HFF-Myc (cell line): Measurements from ENCODE around the gene SBF2.

Experiments used
- DNase-seq: peaks from one replicate; pipeline ENCODE4 v3.0.0-alpha.2; 2011; ENCODE audit warnings: low read depth; ENCODE audit errors: extremely low read depth
- H3K4me3 ChIP-seq: replicated peaks from 2 replicates; pipeline ENCODE4 v1.5.1; 2011; ENCODE audit warnings: low read depth, mild to moderate bottlenecking, control low read depth, low read length
- TF ChIP-seq, protein P1 (sequence below): IDR thresholded peaks from 2 replicates; pipeline ENCODE4 v1.5.1; 2012; ENCODE audit warnings: mild to moderate bottlenecking, low read depth, low read length, control low read depth; ENCODE audit errors: missing control alignments

Gene SBF2

DNA sequence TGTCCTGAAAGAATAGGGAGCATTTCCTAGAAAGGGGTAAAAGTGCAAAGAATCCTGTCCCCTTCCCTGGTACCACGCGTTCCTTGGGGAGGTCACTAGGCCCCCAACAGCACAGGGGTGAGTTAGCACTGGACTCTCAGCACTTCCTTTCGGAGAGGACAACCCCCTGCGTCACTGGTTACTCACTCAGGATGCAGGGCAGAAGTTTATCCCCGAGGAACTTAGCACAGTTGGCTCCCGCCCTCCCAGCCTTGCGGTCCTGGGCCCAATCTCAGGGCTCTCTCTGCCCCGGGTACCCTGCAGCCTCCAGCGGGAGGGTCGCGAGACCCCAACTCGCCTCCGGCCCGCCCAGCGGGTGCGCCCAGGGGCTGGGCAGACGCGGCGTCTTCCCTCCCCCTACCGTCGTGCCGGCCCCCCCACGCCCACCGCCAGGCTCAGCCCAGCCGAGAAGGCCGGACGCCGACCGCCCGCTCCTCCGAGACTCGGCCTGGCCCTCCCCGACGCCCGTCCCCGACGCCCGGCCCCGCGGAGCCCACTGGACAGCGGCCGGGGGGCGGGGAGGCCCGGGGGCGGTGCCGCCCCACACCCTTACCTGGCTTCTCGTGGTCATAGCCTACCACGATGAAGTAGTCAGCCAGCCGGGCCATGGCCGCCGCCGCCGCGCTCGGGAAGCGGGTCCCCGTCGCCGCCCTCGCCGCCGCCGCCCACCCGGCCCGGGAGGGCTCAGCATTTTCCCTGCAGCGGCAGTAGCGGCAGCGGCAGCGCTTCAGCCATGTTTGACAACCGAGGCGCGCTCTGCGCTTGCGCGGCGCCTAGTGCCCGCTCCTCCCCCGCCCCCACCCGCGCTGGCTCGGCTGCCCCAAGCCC, at the start of gene SBF2:
Gene SBF2 (minus strand): TSS at position 797 of the 867 bp plus-strand sequence. CDS start 150 bp downstream, at position 647.
- DNase-seq = peak; percentile 84
- H3K4me3 ChIP-seq = peak within 1 kb of the TSS; percentile 63
- TF ChIP-seq, protein P1, sequence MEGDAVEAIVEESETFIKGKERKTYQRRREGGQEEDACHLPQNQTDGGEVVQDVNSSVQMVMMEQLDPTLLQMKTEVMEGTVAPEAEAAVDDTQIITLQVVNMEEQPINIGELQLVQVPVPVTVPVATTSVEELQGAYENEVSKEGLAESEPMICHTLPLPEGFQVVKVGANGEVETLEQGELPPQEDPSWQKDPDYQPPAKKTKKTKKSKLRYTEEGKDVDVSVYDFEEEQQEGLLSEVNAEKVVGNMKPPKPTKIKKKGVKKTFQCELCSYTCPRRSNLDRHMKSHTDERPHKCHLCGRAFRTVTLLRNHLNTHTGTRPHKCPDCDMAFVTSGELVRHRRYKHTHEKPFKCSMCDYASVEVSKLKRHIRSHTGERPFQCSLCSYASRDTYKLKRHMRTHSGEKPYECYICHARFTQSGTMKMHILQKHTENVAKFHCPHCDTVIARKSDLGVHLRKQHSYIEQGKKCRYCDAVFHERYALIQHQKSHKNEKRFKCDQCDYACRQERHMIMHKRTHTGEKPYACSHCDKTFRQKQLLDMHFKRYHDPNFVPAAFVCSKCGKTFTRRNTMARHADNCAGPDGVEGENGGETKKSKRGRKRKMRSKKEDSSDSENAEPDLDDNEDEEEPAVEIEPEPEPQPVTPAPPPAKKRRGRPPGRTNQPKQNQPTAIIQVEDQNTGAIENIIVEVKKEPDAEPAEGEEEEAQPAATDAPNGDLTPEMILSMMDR = no peak

DNA sequence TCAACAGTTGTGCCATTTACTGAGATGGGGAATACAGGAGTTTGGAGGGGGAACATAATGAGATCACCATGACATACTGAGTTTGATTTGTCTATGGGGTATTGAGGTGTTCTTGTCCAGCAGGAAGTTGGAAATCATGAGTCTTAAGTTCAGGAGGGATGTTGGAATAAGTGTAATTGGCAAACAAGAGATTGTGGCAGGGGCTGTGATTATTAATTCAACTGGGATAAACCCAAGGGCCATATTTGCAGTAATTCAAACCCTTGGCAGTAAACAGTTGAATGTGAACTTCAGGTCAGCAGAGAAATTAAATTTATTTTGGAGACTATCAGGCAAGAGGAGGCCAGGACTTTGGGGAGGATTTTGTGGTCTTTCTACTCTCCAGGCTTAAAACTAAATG, 44.3 kb upstream of the SBF2 start:
- DNase-seq = no peak
- TF ChIP-seq, protein P1 = no peak
- no peak overlapping the region for H3K4me3 ChIP-seq

DNA sequence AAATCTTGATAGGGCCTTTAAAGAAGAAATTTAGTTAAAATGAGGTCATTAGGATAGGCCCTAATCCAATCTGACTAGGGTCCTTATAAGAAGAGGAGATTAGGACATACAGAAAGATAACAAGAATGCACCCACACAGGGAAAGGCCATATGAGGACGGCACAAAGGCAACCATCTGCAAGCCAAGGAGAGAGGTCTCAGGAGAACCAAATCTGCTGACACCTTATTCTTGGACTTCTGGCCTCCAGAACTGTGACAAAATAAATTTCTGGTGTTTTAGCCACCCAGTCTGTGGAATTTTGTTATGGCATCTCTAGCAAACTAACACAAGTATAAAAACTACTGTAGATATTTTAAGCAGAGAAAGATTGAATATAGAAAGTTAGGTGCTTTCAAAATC, 39.5 kb upstream of the SBF2 start:
- TF ChIP-seq, protein P1 = no peak
- H3K4me3 ChIP-seq = no peak overlapping the region
- DNase-seq = no peak

DNA sequence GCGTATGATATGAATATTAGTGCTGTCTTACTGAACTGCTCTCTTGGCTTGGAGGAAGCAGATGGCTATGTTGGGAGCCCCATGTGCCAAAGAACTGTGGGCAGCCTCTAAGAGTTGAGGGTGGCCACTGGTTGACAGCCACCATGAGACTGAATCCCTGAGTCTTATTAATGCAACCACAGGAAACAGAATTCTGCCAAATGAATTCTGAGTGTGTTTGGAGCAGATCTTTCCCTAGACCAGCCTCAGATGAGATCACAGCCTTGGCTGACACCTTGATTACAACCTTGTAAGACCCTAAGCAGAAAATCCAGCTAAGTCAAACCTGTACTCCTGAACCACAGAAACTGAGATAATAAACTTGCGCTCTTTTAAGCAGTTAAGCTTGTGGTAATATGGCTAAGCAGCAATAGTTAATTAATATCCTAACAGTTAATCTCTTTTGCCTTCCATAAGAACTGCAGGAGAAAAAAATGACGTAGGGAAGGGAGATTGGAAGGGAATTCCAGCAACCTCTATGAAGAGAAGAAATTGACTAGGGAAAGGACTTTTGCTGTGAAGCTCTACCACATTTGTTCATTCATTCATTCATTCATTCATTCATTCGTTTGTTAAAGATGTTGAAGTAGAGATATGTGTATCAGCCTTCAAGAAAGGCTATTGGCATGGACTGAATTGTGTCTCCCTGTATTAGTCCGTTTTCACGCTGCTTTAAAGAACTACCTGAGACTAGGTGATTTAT, 37.7 kb upstream of the SBF2 start:
- TF ChIP-seq, protein P1 = no peak
- no peak for DNase-seq

DNA sequence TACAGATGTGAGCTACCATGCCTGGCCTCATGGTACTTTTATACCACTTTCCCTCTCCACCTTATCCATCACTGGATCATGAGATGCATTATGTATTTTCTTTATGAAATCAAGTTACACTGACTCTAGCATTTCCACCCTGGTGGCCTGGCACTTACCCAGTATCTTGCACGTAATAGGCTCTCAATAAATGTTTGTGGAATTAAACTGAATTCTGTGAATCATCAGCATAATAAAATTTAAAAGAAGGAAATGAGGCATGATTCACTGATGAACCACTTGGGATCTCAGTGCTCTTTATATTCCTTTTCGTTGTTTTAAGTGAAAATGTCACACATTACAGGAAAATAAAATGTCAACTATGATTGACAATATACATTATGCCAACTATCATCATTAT, 35.9 kb upstream of the SBF2 start:
- no peak for DNase-seq
- TF ChIP-seq, protein P1 = no peak
- no peak overlapping the region for H3K4me3 ChIP-seq

More for the DNA sequence above, 37.7 kb upstream of the SBF2 start:
- no peak overlapping the region for H3K4me3 ChIP-seq

DNA sequence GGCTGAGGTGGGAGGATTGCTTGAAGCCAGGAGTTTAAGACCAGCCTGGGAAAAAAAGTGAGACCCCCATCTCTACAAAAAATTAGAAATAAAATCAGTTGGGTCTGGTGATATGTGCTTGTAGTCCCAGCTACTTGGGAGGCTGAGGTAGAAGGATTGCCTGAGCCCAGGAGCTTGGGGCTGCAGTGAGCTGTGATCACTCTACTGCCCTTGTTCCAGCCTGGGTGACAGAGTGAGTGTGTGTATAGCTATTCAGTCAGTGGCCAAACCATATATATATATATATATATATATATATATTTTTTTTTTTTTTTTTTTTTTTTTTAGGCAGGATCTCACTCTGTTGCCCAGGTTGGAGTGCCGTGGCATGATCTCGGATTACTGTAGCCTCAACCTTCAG, 35.3 kb upstream of the SBF2 start:
- no peak for DNase-seq
- H3K4me3 ChIP-seq = no peak overlapping the region
- TF ChIP-seq, protein P1 = no peak
